HepG2 (cell line): ENCODE results near the gene PCBD2. TPM values are rescaled to one million over a fixed set of nuclear protein-coding genes. Genes with fewer than 3 reads are reported as not detected.
A peak's percentile ranks its signal among the peaks of the same experiment; 100 is the strongest.

Experiments
- ATF2 ChIP-seq: sonication (generic); formaldehyde crosslinking; IDR thresholded peaks from 2 replicates; pipeline ENCODE4 v1.4.0; 2020; ENCODE audit warnings: missing genetic modification reagents
- FOXO4 ChIP-seq: sonication (generic); formaldehyde crosslinking; conservative IDR thresholded peaks from 2 replicates; pipeline ENCODE4 v1.8.1; 2023; ENCODE audit warnings: missing genetic modification reagents
- KDM4B ChIP-seq: sonication (generic); formaldehyde crosslinking; IDR thresholded peaks from 2 replicates; pipeline ENCODE4 v1.4.0; 2020; ENCODE audit warnings: missing genetic modification reagents
- KLF16 ChIP-seq, 2 experiments: sonication (generic) in 1 of 2; formaldehyde crosslinking in 1 of 2; IDR thresholded peaks; 2 replicates each; pipeline versions ENCODE4 v1.6.1 to v1.8.0; 2016 to 2023; ENCODE audit warnings: missing genetic modification reagents in 2 of 2, missing compliant biosample characterization in 1 of 2
- MEIS2 ChIP-seq: sonication (generic); formaldehyde crosslinking; IDR thresholded peaks from 2 replicates; pipeline ENCODE4 v1.9.0; 2021; ENCODE audit warnings: mild to moderate bottlenecking, missing genetic modification reagents
- NFKBIZ ChIP-seq: IDR thresholded peaks from 2 replicates; pipeline ENCODE4 v1.6.1; 2018; ENCODE audit warnings: missing genetic modification reagents, missing compliant biosample characterization
- NFRKB ChIP-seq: fragments of 450-650 bp; IDR thresholded peaks from 2 replicates; pipeline ENCODE4 v1.6.1; 2017
- POLR2G ChIP-seq: fragments of 200-400 bp; formaldehyde crosslinking; IDR thresholded peaks from 2 replicates; pipeline ENCODE4 v1.6.1; 2018; ENCODE audit warnings: mild to moderate bottlenecking, low read depth, low read length, moderate library complexity
- RFXAP ChIP-seq: sonication (generic); formaldehyde crosslinking; IDR thresholded peaks from 2 replicates; pipeline ENCODE4 v1.4.0; 2020; ENCODE audit warnings: missing genetic modification reagents, borderline replicate concordance
- SCMH1 ChIP-seq: sonication (generic); formaldehyde crosslinking; IDR thresholded peaks from 2 replicates; pipeline ENCODE4 v1.9.0; 2021; ENCODE audit warnings: missing genetic modification reagents, mild to moderate bottlenecking, borderline replicate concordance
- SKI ChIP-seq: fragments of 450-650 bp; IDR thresholded peaks from one replicate; pipeline ENCODE4 v1.6.1; 2018; ENCODE audit warnings: mild to moderate bottlenecking; ENCODE audit not compliant: partially characterized antibody
- SRF ChIP-seq: IDR thresholded peaks from 2 replicates; pipeline ENCODE4 v1.6.1; 2011; ENCODE audit warnings: mild to moderate bottlenecking, low read depth, low read length, moderate library complexity
- ZBTB21 ChIP-seq: sonication (generic); formaldehyde crosslinking; IDR thresholded peaks from 2 replicates; pipeline ENCODE4 v1.4.0; 2020; ENCODE audit warnings: missing genetic modification reagents
- ZFP62 ChIP-seq: sonication (generic); formaldehyde crosslinking; IDR thresholded peaks from 2 replicates; pipeline ENCODE4 v1.4.0; 2020; ENCODE audit warnings: missing genetic modification reagents
- ZNF12 ChIP-seq: sonication (generic); formaldehyde crosslinking; IDR thresholded peaks from 2 replicates; pipeline ENCODE4 v1.5.0; 2020; ENCODE audit warnings: missing genetic modification reagents
- ZNF136 ChIP-seq: sonication (generic); formaldehyde crosslinking; IDR thresholded peaks from 2 replicates; pipeline ENCODE4 v1.8.1; 2022; ENCODE audit warnings: low read depth, mild to moderate bottlenecking, moderate library complexity, missing genetic modification reagents
- ZNF256 ChIP-seq: sonication (generic); formaldehyde crosslinking; conservative IDR thresholded peaks from 2 replicates; pipeline ENCODE4 v1.4.0; 2020; ENCODE audit warnings: missing genetic modification reagents
- ZNF274 ChIP-seq: sonication (generic); formaldehyde crosslinking; IDR thresholded peaks from 2 replicates; pipeline ENCODE4 v1.5.1; 2020; ENCODE audit warnings: mild to moderate bottlenecking, missing genetic modification reagents
- ZNF34 ChIP-seq: sonication (generic); formaldehyde crosslinking; IDR thresholded peaks from 2 replicates; pipeline ENCODE4 v1.4.0; 2020; ENCODE audit warnings: mild to moderate bottlenecking, missing genetic modification reagents, borderline replicate concordance
- ZNF503 ChIP-seq: sonication (generic); formaldehyde crosslinking; IDR thresholded peaks from 2 replicates; pipeline ENCODE4 v1.4.0; 2020; ENCODE audit warnings: missing genetic modification reagents
- ZNF547 ChIP-seq: sonication (generic); formaldehyde crosslinking; IDR thresholded peaks from 2 replicates; pipeline ENCODE4 v1.5.1; 2020; ENCODE audit warnings: mild to moderate bottlenecking, missing genetic modification reagents
- ZNF710 ChIP-seq: sonication (generic); formaldehyde crosslinking; IDR thresholded peaks from 2 replicates; pipeline ENCODE4 v1.5.0; 2020; ENCODE audit warnings: mild to moderate bottlenecking, missing genetic modification reagents, borderline replicate concordance
- ZNF850 ChIP-seq: sonication (generic); formaldehyde crosslinking; conservative IDR thresholded peaks from 2 replicates; pipeline ENCODE4 v1.9.0; 2021; ENCODE audit warnings: mild to moderate bottlenecking, missing genetic modification reagents
- polyA plus RNA-seq, 8 experiments: library from polyadenylated mRNA; depleted of rRNA in 3 of 8; stranded (reverse) in 7 of 8; unstranded in 1 of 8; fragments of >200 nt; fragmentation: Illumina TruSeq in 4 of 8; extraction: Trizol in 4 of 8; gene quantifications; 2 replicates each; pipeline versions ENCODE4 v1.2.1 to v1.2.3, GENCODE V29; 2011 to 2016; ENCODE audit warnings: low read depth in 4 of 8, missing spikeins in 1 of 8, mixed read lengths in 1 of 8; ENCODE audit not compliant: insufficient read depth in 1 of 8
- total RNA-seq, 5 experiments: library from RNA; depleted of rRNA; stranded (reverse); fragments of >200 nt; fragmentation: Illumina TruSeq; extraction: Trizol; gene quantifications; 2 replicates each; pipeline ENCODE4 v1.2.3, GENCODE V29; 2016; ENCODE audit warnings: low read depth in 1 of 5

Gene PCBD2
- total and polyA plus RNA-seq, 2 of the 13 experiments (the other 11 are each of a cell fraction or from before 2014, with no cell fraction given): 5.5 to 12.0 TPM

GRCh38 chr5:134904610-134905245 is at the start of gene PCBD2 (continued):
- no peak for TF ChIP-seq FOXO4 (CRISPR knock-in tag)
- TF ChIP-seq ZNF34 (CRISPR knock-in tag): peak; percentile 59; the same call in 1 of the 2 replicates
- TF ChIP-seq SKI: peak; percentile 91
- TF ChIP-seq NFKBIZ: 0 out of 2 replicates have a peak, but pooled peaks have one; percentile 41
- no peak for TF ChIP-seq ZBTB21
- TF ChIP-seq ATF2 (CRISPR knock-in tag): peak; percentile 62; the same call in 1 of the 2 replicates
- TF ChIP-seq ZNF136 (CRISPR knock-in tag): no peak
- no peak for TF ChIP-seq NFRKB
- peak; percentile 14; the same call in 1 of the 2 replicates for TF ChIP-seq ZNF503 (CRISPR knock-in tag)
- TF ChIP-seq ZNF850 (CRISPR knock-in tag): no peak
- TF ChIP-seq MEIS2: 0 out of 2 replicates have a peak, but pooled peaks have one; percentile 41
- TF ChIP-seq KLF16 (CRISPR knock-in tag; IDR thresholded peaks at IDR 0.05): no peak
- TF ChIP-seq ZNF256 (CRISPR knock-in tag): 0 out of 2 replicates have a peak, but pooled peaks have one; percentile 68
- TF ChIP-seq KDM4B (CRISPR knock-in tag): no peak
- peak; percentile 66; the same call in 1 of the 2 replicates for TF ChIP-seq ZNF710 (CRISPR knock-in tag)
- TF ChIP-seq SCMH1: no peak
- peak; percentile 34; the same call in 1 of the 2 replicates for TF ChIP-seq ZNF12 (CRISPR knock-in tag)
- TF ChIP-seq SRF: no peak
- TF ChIP-seq POLR2G: peak; percentile 86
- no peak for TF ChIP-seq ZFP62 (CRISPR knock-in tag)
- peak; percentile 79 for TF ChIP-seq ZNF274
- TF ChIP-seq ZNF547 (CRISPR knock-in tag): peak; percentile 65
- TF ChIP-seq RFXAP (CRISPR knock-in tag): peak; percentile 79; the same call in 1 of the 2 replicates
